Measurements from ENCODE around the gene CES4A. TPM values are rescaled to one million over a fixed set of nuclear protein-coding genes. Genes with fewer than 3 reads are reported as not detected.

Gene CES4A
- total and polyA plus RNA-seq, 5 experiments from 2014 or later = 0.83 to 13.7 (median 2.4) TPM

- no peaks in the 10 kb centered on the region for H3K27me3 Mint-ChIP-seq
- peak overlapping the region in 1 of 10 donors; percentile 1 for H3K27ac Mint-ChIP-seq
- ATAC-seq (no peak), DNase-seq (no peak)
- H3K36me3 Mint-ChIP-seq = peaks cover 0 to 44% (median 9%) of the 10 kb centered on the region in 3 donors
- peaks cover 12 to 34% (median 18%) of the 10 kb centered on the region in 4 donors for H3K4me1 Mint-ChIP-seq
- H3K9me3 Mint-ChIP-seq = no peaks in the 10 kb centered on the region
- no peak overlapping the region for H3K4me3 Mint-ChIP-seq
- POLR2A ChIA-PET = no interaction called here
These were observed 55.0 kb downstream of the CES4A start for GRCh38 chr16:67043420-67043819.

GRCh38 chr16:67050796-67051195 lies 62.4 kb downstream of the CES4A start:
- no peaks in the 10 kb centered on the region for H3K9me3 Mint-ChIP-seq
- no peaks in the 10 kb centered on the region for H3K27me3 Mint-ChIP-seq
- DNase-seq = no peak
- H3K36me3 Mint-ChIP-seq = peaks cover 0 to 14% (median 3%) of the 10 kb centered on the region in 3 donors
- ATAC-seq = no peak
- POLR2A ChIA-PET = no interaction called here
- no peak overlapping the region for H3K4me3 Mint-ChIP-seq
- no peak overlapping the region for H3K27ac Mint-ChIP-seq
- peaks cover 13 to 37% (median 36%) of the 10 kb centered on the region in 4 donors for H3K4me1 Mint-ChIP-seq

GRCh38 chr16:67052399-67052798 lies 64.0 kb downstream of the CES4A start:
- POLR2A ChIA-PET = interaction anchor here (0.6 to 2.7 kb wide), 3 partner anchors 13 to 22 kb away, joined by 3 to 26 read pairs (median 4); partner anchors contain the start of gene CBFB
- no peaks in the 10 kb centered on the region for H3K9me3 Mint-ChIP-seq
- peak overlapping the region; percentile 86 to 96 (median 93) for H3K27ac Mint-ChIP-seq
- H3K36me3 Mint-ChIP-seq = peaks cover 0 to 7% (median 0%) of the 10 kb centered on the region in 3 donors
- H3K27me3 Mint-ChIP-seq = no peaks in the 10 kb centered on the region
- H3K4me3 Mint-ChIP-seq = peak overlapping the region in 9 of 10 donors; percentile 59 to 94 (median 78)
- H3K4me1 Mint-ChIP-seq = peaks cover 16 to 43% (median 40%) of the 10 kb centered on the region in 4 donors
- DNase-seq = no peak
- ATAC-seq = peak; percentile 15 to 33

- Mint-ChIP-seq H3K27ac (peak overlapping the region; percentile 86 to 96 (median 93)), H3K4me1 (peaks cover 16 to 53% (median 41%) of the 10 kb centered on the region in 4 donors), H3K36me3 (peaks cover 0 to 3% (median 0%) of the 10 kb centered on the region in 3 donors), H3K4me3 (peak overlapping the region; percentile 59 to 94 (median 77)), H3K27me3 (no peaks in the 10 kb centered on the region), H3K9me3 (no peaks in the 10 kb centered on the region)
- peak; percentile 54 to 64 for ATAC-seq
- DNase-seq = peak in 3 of 10 donors; percentile 38 to 55 (median 49)
- POLR2A ChIA-PET = interaction anchor here (0.6 to 2.7 kb wide), 4 partner anchors 16 to 40 kb away, joined by 3 to 26 read pairs (median 4); partner anchors contain the start of gene CBFB
These were observed 65.5 kb downstream of the CES4A start for GRCh38 chr16:67053767-67054334.

- H3K4me1 Mint-ChIP-seq = peaks cover 18 to 59% (median 42%) of the 10 kb centered on the region in 4 donors
- DNase-seq = no peak
- peak overlapping the region in 5 of 10 donors; percentile 67 to 94 (median 79) for H3K4me3 Mint-ChIP-seq
- ATAC-seq = no peak
- peak overlapping the region in 8 of 10 donors; percentile 82 to 94 (median 88) for H3K27ac Mint-ChIP-seq
- H3K9me3 Mint-ChIP-seq = no peaks in the 10 kb centered on the region
- no peaks in the 10 kb centered on the region for H3K27me3 Mint-ChIP-seq
- H3K36me3 Mint-ChIP-seq = peaks cover 0 to 3% (median 0%) of the 10 kb centered on the region in 3 donors
- POLR2A ChIA-PET = interaction anchor here (0.7 to 1.3 kb wide), 2 partner anchors 25 to 100 kb away, joined by 4 to 6 read pairs; no protein-coding TSS in a partner anchor
These were observed 66.5 kb downstream of the CES4A start for GRCh38 chr16:67054901-67055300.

GRCh38 chr16:67055712-67056487 lies 67.5 kb downstream of the CES4A start:
- DNase-seq (no peak), ATAC-seq (no peak)
- Mint-ChIP-seq H3K27me3 (no peaks in the 10 kb centered on the region), H3K4me3 (no peak overlapping the region), H3K36me3 (peaks cover 0 to 11% (median 2%) of the 10 kb centered on the region in 3 donors), H3K27ac (peak overlapping the region in 8 of 10 donors; percentile 50 to 81 (median 60)), H3K4me1 (peaks cover 18 to 59% (median 44%) of the 10 kb centered on the region in 4 donors), H3K9me3 (no peaks in the 10 kb centered on the region)
- POLR2A ChIA-PET = interaction anchor here (0.6 to 1.3 kb wide), 4 partner anchors 10 to 99 kb away, joined by 3 to 6 read pairs (median 5); no protein-coding TSS in a partner anchor

Other genes starting within 250 kb of the CES4A start
- 10 to 100 TPM; 89.2 to 95.2 TPM for gene DYNC1LI2, start 237.0 kb upstream of the CES4A start, total RNA-seq
- 10 to 100 TPM; 25.7 to 37.3 (median 27.3) TPM for gene DYNC1LI2, start 237.0 kb upstream of the CES4A start, polyA plus RNA-seq
- gene TERB1, start 187.0 kb upstream of the CES4A start, total RNA-seq = under 1 TPM; 0.25 to 0.81 TPM
- not detected for gene TERB1, start 187.0 kb upstream of the CES4A start, polyA plus RNA-seq
- 100 to 1,000 TPM; 103 to 113 TPM for gene NAE1, start 157.6 kb upstream of the CES4A start, total RNA-seq
- 100 to 1,000 TPM in 1 of 3 donors, 10 to 100 TPM in 2; 84.7 to 107 (median 95.7) TPM for gene NAE1, start 157.6 kb upstream of the CES4A start, polyA plus RNA-seq
- not detected for gene CA7, start 144.2 kb upstream of the CES4A start, total RNA-seq
- not detected for gene CA7, start 144.2 kb upstream of the CES4A start, polyA plus RNA-seq
- gene PDP2, start 108.1 kb upstream of the CES4A start, total RNA-seq = 10 to 100 TPM; 10.0 to 11.3 TPM
- gene PDP2, start 108.1 kb upstream of the CES4A start, polyA plus RNA-seq = 1 to 10 TPM; 1.2 to 1.8 (median 1.7) TPM
- gene CDH16, start 69.7 kb upstream of the CES4A start, total RNA-seq = not detected
- gene CDH16, start 69.7 kb upstream of the CES4A start, polyA plus RNA-seq = not detected
- gene RRAD, start 63.1 kb upstream of the CES4A start, total RNA-seq = under 1 TPM in 1 of 2 experiments, not detected in 1; 0.55 TPM
- not detected for gene RRAD, start 63.1 kb upstream of the CES4A start, polyA plus RNA-seq
- 10 to 100 TPM; 57.6 to 64.4 TPM for gene CIAO2B, start 54.2 kb upstream of the CES4A start, total RNA-seq
- gene CIAO2B, start 54.2 kb upstream of the CES4A start, polyA plus RNA-seq = 100 to 1,000 TPM in 1 of 3 donors, 10 to 100 TPM in 2; 86.1 to 110 (median 91.3) TPM
- gene CES2, start 53.1 kb upstream of the CES4A start, total RNA-seq = 10 to 100 TPM; 56.7 to 62.7 TPM
- 10 to 100 TPM; 21.1 to 31.2 (median 31.2) TPM for gene CES2, start 53.1 kb upstream of the CES4A start, polyA plus RNA-seq
- gene CES3, start 27.3 kb upstream of the CES4A start, total RNA-seq = under 1 TPM; 0.10 to 0.16 TPM
- gene CES3, start 27.3 kb upstream of the CES4A start, polyA plus RNA-seq = not detected
- gene CBFB, start 40.6 kb downstream of the CES4A start, total RNA-seq = 10 to 100 TPM; 91.4 to 95.0 TPM
- gene CBFB, start 40.6 kb downstream of the CES4A start, polyA plus RNA-seq = 10 to 100 TPM; 61.2 to 79.8 (median 73.5) TPM
- 10 to 100 TPM; 21.4 to 23.3 TPM for gene PHAF1, start 121.4 kb downstream of the CES4A start, total RNA-seq
- gene PHAF1, start 121.4 kb downstream of the CES4A start, polyA plus RNA-seq = 10 to 100 TPM in 1 of 3 donors, 1 to 10 TPM in 2; 6.9 to 10.9 (median 6.9) TPM
- 1 to 10 TPM; 1.5 to 1.8 TPM for gene B3GNT9, start 162.4 kb downstream of the CES4A start, total RNA-seq
- gene B3GNT9, start 162.4 kb downstream of the CES4A start, polyA plus RNA-seq = 1 to 10 TPM in 1 of 3 donors, under 1 TPM in 2; 0.19 to 1.1 (median 0.28) TPM
- gene TRADD, start 171.3 kb downstream of the CES4A start, total RNA-seq = 10 to 100 TPM; 41.0 to 43.4 TPM
- gene TRADD, start 171.3 kb downstream of the CES4A start, polyA plus RNA-seq = 10 to 100 TPM; 44.9 to 49.1 (median 48.2) TPM
- gene FBXL8, start 171.4 kb downstream of the CES4A start, total RNA-seq = 10 to 100 TPM in 1 of 2 experiments, 1 to 10 TPM in 1; 9.0 to 10.9 TPM
- gene FBXL8, start 171.4 kb downstream of the CES4A start, polyA plus RNA-seq = 1 to 10 TPM; 1.8 to 2.8 (median 2.5) TPM
- gene HSF4, start 176.2 kb downstream of the CES4A start, total RNA-seq = 10 to 100 TPM in 1 of 2 experiments, 1 to 10 TPM in 1; 9.7 to 14.8 TPM
- not detected for gene HSF4, start 176.2 kb downstream of the CES4A start, polyA plus RNA-seq
- 1 to 10 TPM in 1 of 2 experiments, under 1 TPM in 1; 0.70 to 1.6 TPM for gene NOL3, start 181.9 kb downstream of the CES4A start, total RNA-seq
- gene NOL3, start 181.9 kb downstream of the CES4A start, polyA plus RNA-seq = not detected
- gene MATCAP1, start 195.4 kb downstream of the CES4A start, total RNA-seq = 1 to 10 TPM; 4.2 to 7.5 TPM
- under 1 TPM; 0.28 to 0.98 (median 0.75) TPM for gene MATCAP1, start 195.4 kb downstream of the CES4A start, polyA plus RNA-seq
- not detected for gene EXOC3L1, start 201.5 kb downstream of the CES4A start, total RNA-seq
- under 1 TPM; 0.20 to 0.32 (median 0.31) TPM for gene EXOC3L1, start 201.5 kb downstream of the CES4A start, polyA plus RNA-seq
- 10 to 100 TPM; 86.3 to 87.1 TPM for gene E2F4, start 203.6 kb downstream of the CES4A start, total RNA-seq
- 10 to 100 TPM; 40.7 to 67.8 (median 63.4) TPM for gene E2F4, start 203.6 kb downstream of the CES4A start, polyA plus RNA-seq
- gene ELMO3, start 210.5 kb downstream of the CES4A start, total RNA-seq = 1 to 10 TPM; 5.0 to 5.6 TPM
- not detected for gene ELMO3, start 210.5 kb downstream of the CES4A start, polyA plus RNA-seq
- gene TMEM208, start 238.5 kb downstream of the CES4A start, total RNA-seq = 10 to 100 TPM; 40.0 to 40.2 TPM
- 10 to 100 TPM; 65.3 to 88.4 (median 76.4) TPM for gene TMEM208, start 238.5 kb downstream of the CES4A start, polyA plus RNA-seq